Measurements from ENCODE around the gene G6PC3. TPM values are rescaled to one million over a fixed set of nuclear protein-coding genes. Genes with fewer than 3 reads are reported as not detected.
"Not testable (repeated sequence)": the region's sequence is repeated elsewhere in the genome, so short reads cannot be mapped to it uniquely, and the experiment has no call there.

Gene G6PC3
- 1 to 10 TPM; 6.7 to 7.8 TPM for total RNA-seq
- polyA plus RNA-seq: 10 to 100 TPM in 1 of 2 donors, 1 to 10 TPM in 1; 8.7 to 15.1 TPM

GRCh38 chr17:44070455-44071197 is at the start of gene G6PC3:
TSS of gene G6PC3 (plus strand) at chr17:44070735. CDS start at chr17:44070966, 231 bp downstream.
- peak; percentile 96 for TF ChIP-seq ZBTB33 (IDR thresholded peaks at IDR 0.05)
- TF ChIP-seq CTCF (IDR thresholded peaks at IDR 0.05; ENCODE audit: low read depth, low read length, missing input control): no peak
- TF ChIP-seq FOXA2 (IDR thresholded peaks at IDR 0.05): peak; percentile 32
- peak; percentile 73 for TF ChIP-seq SP1 (IDR thresholded peaks at IDR 0.05)
- TF ChIP-seq EGR1 (IDR thresholded peaks at IDR 0.05; ENCODE audit: low read depth in 2 of 2): peak in 1 of 2 donors; percentile 88
- TF ChIP-seq JUND (IDR thresholded peaks at IDR 0.05): peak in 1 of 2 donors; percentile 18
- peak; percentile 74 for TF ChIP-seq TAF1 (conservative IDR thresholded peaks at IDR 0.05)
- TF ChIP-seq YY1 (IDR thresholded peaks at IDR 0.05): peak; percentile 91
- TF ChIP-seq GABPA (IDR thresholded peaks at IDR 0.05 in 1 of 2, conservative IDR thresholded peaks at IDR 0.05 in 1 of 2): peak; percentile 48 to 90
- TF ChIP-seq HNF4A (conservative IDR thresholded peaks at IDR 0.05): peak; percentile 23 to 52
- peak; percentile 71 for TF ChIP-seq FOXA1 (IDR thresholded peaks at IDR 0.05)
- TF ChIP-seq HNF4G (IDR thresholded peaks at IDR 0.05): no peak
- peak; percentile 32 for TF ChIP-seq NR2F2 (IDR thresholded peaks at IDR 0.05)
- peak; percentile 40 to 45 for TF ChIP-seq RAD21 (IDR thresholded peaks at IDR 0.05)
- TF ChIP-seq MAX (IDR thresholded peaks at IDR 0.05): peak; percentile 100
- peak; percentile 85 for TF ChIP-seq REST (IDR thresholded peaks at IDR 0.05)
- peak; percentile 50 to 53 for TF ChIP-seq RXRA (IDR thresholded peaks at IDR 0.05)
- TF ChIP-seq ATF3 (IDR thresholded peaks at IDR 0.05): no peak
- peak within 1 kb of the TSS; percentile 66 to 85 (median 83) for H3K4me3 ChIP-seq (ENCODE audit: low read depth in 1 of 3, low read length in 3 of 3)
- peak; percentile 86 for DNase-seq (ENCODE audit: low spot score)
- peaks cover 0 to 10% (median 3%) of the 10 kb centered on the region in 4 donors for H3K36me3 ChIP-seq (ENCODE audit: control insufficient read depth in 4 of 4, insufficient read depth in 3 of 4, low read depth in 1 of 4, low read length in 3 of 4)
- peak within 1 kb of the TSS; percentile 86 to 88 for H3K27ac ChIP-seq (ENCODE audit: low read depth in 1 of 2, low read length in 2 of 2)
- under 1% methylated on average over 53 of the region's 53 CpGs for WGBS
- peaks cover 5 to 35% (median 26%) of the 10 kb centered on the region in 4 donors for H3K4me1 ChIP-seq (ENCODE audit: control insufficient read depth in 4 of 4, insufficient read depth in 4 of 4, low read length in 3 of 4)
- H3K27me3 ChIP-seq (ENCODE audit: control insufficient read depth in 4 of 4, insufficient read depth in 4 of 4, low read length in 3 of 4): no peaks in the 10 kb centered on the region
- H3K9ac ChIP-seq (ENCODE audit: low read depth in 1 of 2, low read length in 2 of 2): peak within 1 kb of the TSS; percentile 74 to 83
- H3K9me3 ChIP-seq (ENCODE audit: control insufficient read depth in 4 of 4, low read length in 3 of 4): no peaks in the 10 kb centered on the region

- H3K27me3 ChIP-seq (ENCODE audit: control insufficient read depth in 4 of 4, insufficient read depth in 4 of 4, low read length in 3 of 4); H3K9ac ChIP-seq (ENCODE audit: low read depth in 1 of 2, low read length in 2 of 2); H3K36me3 ChIP-seq (ENCODE audit: control insufficient read depth in 4 of 4, insufficient read depth in 3 of 4, low read depth in 1 of 4, low read length in 3 of 4); H3K27ac ChIP-seq (ENCODE audit: low read depth in 1 of 2, low read length in 2 of 2); DNase-seq (ENCODE audit: low spot score); H3K4me3 ChIP-seq (ENCODE audit: low read depth in 1 of 3, low read length in 3 of 3); H3K9me3 ChIP-seq (ENCODE audit: control insufficient read depth in 4 of 4, low read length in 3 of 4): not testable (repeated sequence)
- peaks cover 2 to 20% (median 11%) of the 10 kb centered on the region in 4 donors for H3K4me1 ChIP-seq (ENCODE audit: control insufficient read depth in 4 of 4, insufficient read depth in 4 of 4, low read length in 3 of 4)
- 95% methylated on average over 7 of the region's 7 CpGs for WGBS
Measured at GRCh38 chr17:44021227-44021626, 49.3 kb upstream of the G6PC3 start.

Data from liver (tissue), 9 donors.